C1 segment of cervical spinal cord (tissue), 14 donors: ENCODE measurements around the gene FRMPD4.

Source experiments
- DNase-seq, 14 donors: peaks; one replicate each; lab custom pipeline; 2025; lab: John Stamatoyannopoulos, UW

Gene FRMPD4

GRCh38 chrX:12751887-12752286 is 613.6 kb downstream of the FRMPD4 start:
- no peak for DNase-seq

GRCh38 chrX:12753366-12753765 is 615.1 kb downstream of the FRMPD4 start:
- no peak for DNase-seq

- no peak for DNase-seq
These were observed 620.0 kb downstream of the FRMPD4 start for GRCh38 chrX:12758291-12758690.

DNA sequence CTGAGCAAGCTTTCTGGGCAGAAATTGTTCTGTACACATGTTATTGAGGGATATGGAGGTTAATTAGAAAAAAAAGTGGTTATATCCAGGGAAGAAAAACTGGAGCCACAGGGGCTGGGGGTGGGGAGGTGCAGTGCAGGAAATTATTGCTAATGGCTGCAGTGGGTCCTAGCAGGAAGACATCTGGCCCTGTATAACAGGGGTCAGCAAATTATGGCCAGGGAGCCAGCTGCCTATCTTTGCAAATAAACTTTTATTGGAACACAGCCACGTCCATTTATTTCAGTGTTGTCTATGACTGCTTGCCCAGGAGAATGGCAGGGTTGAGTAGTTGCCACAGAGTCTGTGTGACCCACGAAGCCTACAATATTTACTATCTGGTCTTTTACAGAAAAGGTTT is 629.6 kb downstream of the FRMPD4 start:
- DNase-seq = no peak

- no peak for DNase-seq
These were observed 630.2 kb downstream of the FRMPD4 start for GRCh38 chrX:12768491-12768890.

DNA sequence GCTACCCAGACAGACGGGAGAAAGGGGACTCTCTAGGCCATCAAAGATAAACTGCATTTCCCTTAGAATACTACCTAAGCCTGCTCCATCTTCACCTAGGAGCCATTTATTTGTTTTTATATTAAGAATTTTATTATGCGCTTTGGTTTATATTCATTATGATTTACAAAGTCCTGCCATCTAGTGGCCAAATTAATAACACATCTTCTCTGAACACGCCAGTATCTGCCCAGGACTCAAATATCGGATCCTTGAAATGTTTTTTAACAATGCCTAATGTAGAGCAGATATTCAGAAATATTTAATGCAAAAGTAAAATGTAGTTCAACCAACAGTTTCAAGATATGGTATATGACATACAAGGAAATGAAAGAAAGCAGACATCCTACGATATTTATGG is 632.2 kb downstream of the FRMPD4 start:
- DNase-seq = no peak

GRCh38 chrX:12771445-12772069 is 633.3 kb downstream of the FRMPD4 start:
- peak in 1 of 14 donors; percentile 9 for DNase-seq
